Uterus (tissue), 4 donors: ENCODE results near the gene RNF186. TPM values are rescaled to one million over a fixed set of nuclear protein-coding genes. Genes with fewer than 3 reads are reported as not detected.
"Not testable (repeated sequence)": the region's sequence is repeated elsewhere in the genome, so short reads cannot be mapped to it uniquely, and the experiment has no call there.

ENCODE experiments used
- DNase-seq, 2 donors: peaks; one replicate each; pipeline ENCODE4 v3.0.0-alpha.2; 2019 to 2020
- H3K27ac ChIP-seq, 2 donors: fragments of 200-600 bp; sonication (generic); 1 replicate in 1 of 2; 2 replicates in 1 of 2; pipeline ENCODE4 v1.5.1; 2016 to 2018
- H3K27me3 ChIP-seq, 2 donors: fragments of 200-600 bp; sonication (generic); one replicate each; pipeline ENCODE4 v1.5.1; 2018 to 2019; ENCODE audit warnings: control low read depth in 1 of 2
- H3K36me3 ChIP-seq, 2 donors: fragments of 200-600 bp; sonication (generic); one replicate each; pipeline ENCODE4 v1.5.1; 2019; ENCODE audit warnings: control low read depth in 1 of 2
- H3K4me1 ChIP-seq, 2 donors: fragments of 200-600 bp; sonication (generic); one replicate each; pipeline ENCODE4 v1.5.1; 2018 to 2019; ENCODE audit warnings: control low read depth in 1 of 2
- H3K4me3 ChIP-seq, 2 donors: fragments of 200-600 bp; sonication (generic); 1 replicate in 1 of 2; 2 replicates in 1 of 2; pipeline ENCODE4 v1.5.1; 2018 to 2019; ENCODE audit warnings: mild to moderate bottlenecking in 1 of 2
- H3K9me3 ChIP-seq, 2 donors: fragments of 200-600 bp; sonication (generic); one replicate each; pipeline ENCODE4 v1.5.1; 2019; ENCODE audit warnings: control low read depth in 1 of 2
- POLR2A ChIP-seq, 2 donors: fragments of 450-650 bp; IDR thresholded peaks; one replicate each; pipeline ENCODE4 v1.6.1; 2016; ENCODE audit warnings: antibody characterized with exemption in 2 of 2, mild to moderate bottlenecking in 1 of 2, moderate library complexity in 1 of 2
- intact Hi-C: fragments of 100-400 bp; cut with DNase I; formaldehyde crosslinking; loops from one replicate; pipeline ENCODE4 v1.15.1; 2023; ENCODE audit warnings: low total_unique reads
- total RNA-seq, 4 donors: library from RNA; depleted of rRNA in 3 of 4; stranded (reverse); fragments of >200 nt in 3 of 4; gene quantifications; one replicate each; pipeline versions ENCODE4 v1.1.0 to v1.2.4, GENCODE V29; 2014 to 2023
- TF ChIP-seq, protein P1 (sequence below), 4 experiments: fragments of 200-600 bp in 2 of 4; fragments of 450-650 bp in 2 of 4; sonication (generic) in 2 of 4; IDR thresholded peaks; one replicate each; pipeline ENCODE4 v1.5.1; 2016 to 2019; ENCODE audit warnings: antibody characterized with exemption in 4 of 4, mild to moderate bottlenecking in 2 of 4, moderate library complexity in 1 of 4
- donor health status: DM: yes; HTN: yes; CAD: no.

Gene RNF186
- total RNA-seq, 4 donors from 2014 or later = 0.29 TPM; not detected in 3

- TF ChIP-seq, protein P1, sequence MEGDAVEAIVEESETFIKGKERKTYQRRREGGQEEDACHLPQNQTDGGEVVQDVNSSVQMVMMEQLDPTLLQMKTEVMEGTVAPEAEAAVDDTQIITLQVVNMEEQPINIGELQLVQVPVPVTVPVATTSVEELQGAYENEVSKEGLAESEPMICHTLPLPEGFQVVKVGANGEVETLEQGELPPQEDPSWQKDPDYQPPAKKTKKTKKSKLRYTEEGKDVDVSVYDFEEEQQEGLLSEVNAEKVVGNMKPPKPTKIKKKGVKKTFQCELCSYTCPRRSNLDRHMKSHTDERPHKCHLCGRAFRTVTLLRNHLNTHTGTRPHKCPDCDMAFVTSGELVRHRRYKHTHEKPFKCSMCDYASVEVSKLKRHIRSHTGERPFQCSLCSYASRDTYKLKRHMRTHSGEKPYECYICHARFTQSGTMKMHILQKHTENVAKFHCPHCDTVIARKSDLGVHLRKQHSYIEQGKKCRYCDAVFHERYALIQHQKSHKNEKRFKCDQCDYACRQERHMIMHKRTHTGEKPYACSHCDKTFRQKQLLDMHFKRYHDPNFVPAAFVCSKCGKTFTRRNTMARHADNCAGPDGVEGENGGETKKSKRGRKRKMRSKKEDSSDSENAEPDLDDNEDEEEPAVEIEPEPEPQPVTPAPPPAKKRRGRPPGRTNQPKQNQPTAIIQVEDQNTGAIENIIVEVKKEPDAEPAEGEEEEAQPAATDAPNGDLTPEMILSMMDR (IDR thresholded peaks at IDR 0.05) = no peak
- no peak for TF ChIP-seq POLR2A (IDR thresholded peaks at IDR 0.05)
- H3K27ac ChIP-seq = no peak overlapping the region
- no peaks in the 10 kb centered on the region for H3K36me3 ChIP-seq
- no peaks in the 10 kb centered on the region for H3K9me3 ChIP-seq
- no peaks in the 10 kb centered on the region for H3K27me3 ChIP-seq
- DNase-seq = no peak
- H3K4me1 ChIP-seq = no peaks in the 10 kb centered on the region
- intact Hi-C loops = no loop called here
- no peak overlapping the region for H3K4me3 ChIP-seq
Observed at GRCh38 chr1:19818324-19818723, 3.2 kb upstream of the RNF186 start.

- no peak for DNase-seq
- no peaks in the 10 kb centered on the region for H3K36me3 ChIP-seq
- no peak overlapping the region for H3K4me3 ChIP-seq
- H3K4me1 ChIP-seq = no peaks in the 10 kb centered on the region
- no peak overlapping the region for H3K27ac ChIP-seq
- H3K27me3 ChIP-seq = no peaks in the 10 kb centered on the region
- no peaks in the 10 kb centered on the region for H3K9me3 ChIP-seq
- TF ChIP-seq, protein P1 (IDR thresholded peaks at IDR 0.05) = no peak
- no peak for TF ChIP-seq POLR2A (IDR thresholded peaks at IDR 0.05)
- intact Hi-C loops = no loop called here
Observed at GRCh38 chr1:19817160-19817559, 2.1 kb upstream of the RNF186 start.

DNA sequence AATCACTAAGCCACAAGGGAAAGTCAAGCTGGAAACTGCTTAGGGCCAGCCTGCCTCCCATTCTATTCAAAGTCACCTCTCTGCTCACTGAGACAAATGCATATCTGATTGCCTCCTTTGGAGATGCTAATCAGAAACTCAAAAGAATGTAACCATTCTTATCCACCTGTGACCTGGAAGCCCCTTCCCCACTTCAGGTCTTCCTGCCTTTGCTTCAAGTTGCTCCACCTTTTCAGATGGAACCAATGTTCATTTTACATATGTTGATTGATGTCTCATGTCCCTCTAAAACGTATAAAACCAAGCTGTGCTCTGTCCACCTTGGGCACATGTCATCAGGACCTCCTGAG, 1.6 kb upstream of the RNF186 start:
- DNase-seq, H3K9me3 ChIP-seq, H3K27ac ChIP-seq, H3K4me1 ChIP-seq, intact Hi-C loops, H3K27me3 ChIP-seq, H3K4me3 ChIP-seq, H3K36me3 ChIP-seq: not testable (repeated sequence)

- intact Hi-C loops = no loop called here
- H3K27me3 ChIP-seq = no peaks in the 10 kb centered on the region
- H3K4me3 ChIP-seq = no peak overlapping the region
- H3K4me1 ChIP-seq = no peaks in the 10 kb centered on the region
- H3K27ac ChIP-seq = no peak overlapping the region
- TF ChIP-seq, protein P1 (IDR thresholded peaks at IDR 0.05) = no peak
- no peak for TF ChIP-seq POLR2A (IDR thresholded peaks at IDR 0.05)
- no peaks in the 10 kb centered on the region for H3K9me3 ChIP-seq
- no peaks in the 10 kb centered on the region for H3K36me3 ChIP-seq
- no peak for DNase-seq
Observed at GRCh38 chr1:19815801-19816736, 986 bp upstream of the RNF186 start.

DNA sequence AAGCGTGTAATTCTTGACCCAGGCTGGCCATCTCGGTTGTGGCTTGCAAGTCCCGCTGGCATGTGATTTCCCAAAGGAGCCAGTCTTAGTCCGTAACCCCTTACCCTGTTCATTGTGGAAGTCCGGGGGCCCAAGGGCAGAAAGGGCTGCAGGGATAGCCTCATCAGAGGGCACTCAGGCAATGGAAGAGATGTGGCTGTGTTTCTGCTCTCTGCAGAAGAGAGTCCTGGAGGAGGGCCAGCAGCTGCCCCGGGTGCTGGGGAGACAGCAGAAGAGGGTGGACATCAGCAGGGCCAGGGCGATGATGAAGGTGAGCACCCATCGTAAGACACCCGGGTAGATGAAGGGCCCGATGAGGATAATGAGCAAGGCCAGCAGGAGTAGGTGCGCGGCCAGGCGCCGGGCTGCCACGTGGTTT, 830 bp downstream of the RNF186 start:
- H3K4me1 ChIP-seq = no peaks in the 10 kb centered on the region
- DNase-seq = no peak
- no peaks in the 10 kb centered on the region for H3K36me3 ChIP-seq
- H3K27me3 ChIP-seq = no peaks in the 10 kb centered on the region
- intact Hi-C loops = no loop called here
- no peak overlapping the region for H3K4me3 ChIP-seq
- H3K27ac ChIP-seq = no peak overlapping the region
- TF ChIP-seq POLR2A (IDR thresholded peaks at IDR 0.05) = no peak
- TF ChIP-seq, protein P1 (IDR thresholded peaks at IDR 0.05) = no peak
- H3K9me3 ChIP-seq = no peaks in the 10 kb centered on the region
